Measurements from ENCODE around the gene ZNF292.

DNA sequence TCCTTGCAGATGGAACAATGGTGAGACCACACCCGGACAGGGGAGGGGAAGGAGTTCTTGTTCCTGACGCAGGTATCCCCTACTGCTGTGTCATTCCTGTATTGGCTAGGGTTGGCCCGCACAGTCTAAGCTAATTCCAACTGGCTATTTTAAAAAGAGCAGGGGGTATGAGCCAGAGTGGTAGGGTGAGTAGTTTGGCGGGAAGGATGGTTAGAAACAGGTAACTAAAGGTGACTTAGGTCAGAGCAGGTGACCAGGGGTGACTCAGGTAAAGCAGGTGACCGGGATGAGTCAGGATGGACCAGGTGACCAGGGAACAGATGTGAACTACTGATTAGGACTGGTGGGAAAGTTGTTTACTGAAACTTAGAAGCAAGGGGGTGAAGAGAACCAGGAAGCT is 58.0 kb downstream of the ZNF292 start:
- TF ChIP-seq RAD21 (IDR thresholded peaks at IDR 0.05; ENCODE audit: low read length), result no peak
- TF ChIP-seq, protein P1, sequence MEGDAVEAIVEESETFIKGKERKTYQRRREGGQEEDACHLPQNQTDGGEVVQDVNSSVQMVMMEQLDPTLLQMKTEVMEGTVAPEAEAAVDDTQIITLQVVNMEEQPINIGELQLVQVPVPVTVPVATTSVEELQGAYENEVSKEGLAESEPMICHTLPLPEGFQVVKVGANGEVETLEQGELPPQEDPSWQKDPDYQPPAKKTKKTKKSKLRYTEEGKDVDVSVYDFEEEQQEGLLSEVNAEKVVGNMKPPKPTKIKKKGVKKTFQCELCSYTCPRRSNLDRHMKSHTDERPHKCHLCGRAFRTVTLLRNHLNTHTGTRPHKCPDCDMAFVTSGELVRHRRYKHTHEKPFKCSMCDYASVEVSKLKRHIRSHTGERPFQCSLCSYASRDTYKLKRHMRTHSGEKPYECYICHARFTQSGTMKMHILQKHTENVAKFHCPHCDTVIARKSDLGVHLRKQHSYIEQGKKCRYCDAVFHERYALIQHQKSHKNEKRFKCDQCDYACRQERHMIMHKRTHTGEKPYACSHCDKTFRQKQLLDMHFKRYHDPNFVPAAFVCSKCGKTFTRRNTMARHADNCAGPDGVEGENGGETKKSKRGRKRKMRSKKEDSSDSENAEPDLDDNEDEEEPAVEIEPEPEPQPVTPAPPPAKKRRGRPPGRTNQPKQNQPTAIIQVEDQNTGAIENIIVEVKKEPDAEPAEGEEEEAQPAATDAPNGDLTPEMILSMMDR (IDR thresholded peaks at IDR 0.05), result no peak
- no peak for TF ChIP-seq YY1 (IDR thresholded peaks at IDR 0.05; ENCODE audit: low read depth)
- TF ChIP-seq EP300 (IDR thresholded peaks at IDR 0.05; ENCODE audit: borderline replicate concordance in 1 of 2, low read depth in 1 of 2, low read length in 1 of 2), result no peak
- no peak for TF ChIP-seq MXI1 (IDR thresholded peaks at IDR 0.05; ENCODE audit: low read depth, low read length)
- TF ChIP-seq, protein P2, sequence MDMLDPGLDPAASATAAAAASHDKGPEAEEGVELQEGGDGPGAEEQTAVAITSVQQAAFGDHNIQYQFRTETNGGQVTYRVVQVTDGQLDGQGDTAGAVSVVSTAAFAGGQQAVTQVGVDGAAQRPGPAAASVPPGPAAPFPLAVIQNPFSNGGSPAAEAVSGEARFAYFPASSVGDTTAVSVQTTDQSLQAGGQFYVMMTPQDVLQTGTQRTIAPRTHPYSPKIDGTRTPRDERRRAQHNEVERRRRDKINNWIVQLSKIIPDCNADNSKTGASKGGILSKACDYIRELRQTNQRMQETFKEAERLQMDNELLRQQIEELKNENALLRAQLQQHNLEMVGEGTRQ (IDR thresholded peaks at IDR 0.05; ENCODE audit: borderline replicate concordance, low read depth, low read length), result no peak
- no peak for TF ChIP-seq GABPA (IDR thresholded peaks at IDR 0.05; ENCODE audit: low read depth)
- no peak for TF ChIP-seq EZH2phosphoT487 (IDR thresholded peaks at IDR 0.05; ENCODE audit: borderline replicate concordance, low read depth)
- no peak for TF ChIP-seq GATA2 (CRISPR knock-in tag; IDR thresholded peaks at IDR 0.05)
- no peak for TF ChIP-seq POLR2AphosphoS5 (IDR thresholded peaks at IDR 0.05; ENCODE audit: low read depth, low read length)
- TF ChIP-seq, protein P3, sequence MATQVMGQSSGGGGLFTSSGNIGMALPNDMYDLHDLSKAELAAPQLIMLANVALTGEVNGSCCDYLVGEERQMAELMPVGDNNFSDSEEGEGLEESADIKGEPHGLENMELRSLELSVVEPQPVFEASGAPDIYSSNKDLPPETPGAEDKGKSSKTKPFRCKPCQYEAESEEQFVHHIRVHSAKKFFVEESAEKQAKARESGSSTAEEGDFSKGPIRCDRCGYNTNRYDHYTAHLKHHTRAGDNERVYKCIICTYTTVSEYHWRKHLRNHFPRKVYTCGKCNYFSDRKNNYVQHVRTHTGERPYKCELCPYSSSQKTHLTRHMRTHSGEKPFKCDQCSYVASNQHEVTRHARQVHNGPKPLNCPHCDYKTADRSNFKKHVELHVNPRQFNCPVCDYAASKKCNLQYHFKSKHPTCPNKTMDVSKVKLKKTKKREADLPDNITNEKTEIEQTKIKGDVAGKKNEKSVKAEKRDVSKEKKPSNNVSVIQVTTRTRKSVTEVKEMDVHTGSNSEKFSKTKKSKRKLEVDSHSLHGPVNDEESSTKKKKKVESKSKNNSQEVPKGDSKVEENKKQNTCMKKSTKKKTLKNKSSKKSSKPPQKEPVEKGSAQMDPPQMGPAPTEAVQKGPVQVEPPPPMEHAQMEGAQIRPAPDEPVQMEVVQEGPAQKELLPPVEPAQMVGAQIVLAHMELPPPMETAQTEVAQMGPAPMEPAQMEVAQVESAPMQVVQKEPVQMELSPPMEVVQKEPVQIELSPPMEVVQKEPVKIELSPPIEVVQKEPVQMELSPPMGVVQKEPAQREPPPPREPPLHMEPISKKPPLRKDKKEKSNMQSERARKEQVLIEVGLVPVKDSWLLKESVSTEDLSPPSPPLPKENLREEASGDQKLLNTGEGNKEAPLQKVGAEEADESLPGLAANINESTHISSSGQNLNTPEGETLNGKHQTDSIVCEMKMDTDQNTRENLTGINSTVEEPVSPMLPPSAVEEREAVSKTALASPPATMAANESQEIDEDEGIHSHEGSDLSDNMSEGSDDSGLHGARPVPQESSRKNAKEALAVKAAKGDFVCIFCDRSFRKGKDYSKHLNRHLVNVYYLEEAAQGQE (IDR thresholded peaks at IDR 0.05; ENCODE audit: low read depth, low read length), result no peak
- no peak for TF ChIP-seq TAF1 (IDR thresholded peaks at IDR 0.05; ENCODE audit: borderline replicate concordance, low read depth, low read length)
- no peak for TF ChIP-seq FOSL2 (IDR thresholded peaks at IDR 0.05; ENCODE audit: borderline replicate concordance, low read depth)

Measured in SK-N-SH (cell line).